Activated B cell treated with CpG ODN at 0.5 μM for 24 hours (primary cell): Measurements from ENCODE around the gene AKNAD1. TPM values are rescaled to one million over a fixed set of nuclear protein-coding genes. Genes with fewer than 3 reads are reported as not detected.

Experiments
- ATAC-seq: fragments of 200-7000 bp; cut with Tn5 transposase; one replicate; pipeline ENCODE4 v1.10.0; 2021; ENCODE audit warnings: low read depth, mild to moderate bottlenecking, moderate library complexity
- CTCF ChIA-PET: fragments of 350-600 bp; sonication (Branson Sonifier 250); formaldehyde crosslinking; loops from one replicate; lab custom pipeline; 2021; ENCODE audit warnings: antibody characterized with exemption; lab: Charles Lee
- POLR2A ChIA-PET: fragments of 350-600 bp; sonication (Branson Sonifier 250); formaldehyde crosslinking; loops from one replicate; lab custom pipeline; 2021; ENCODE audit warnings: antibody characterized with exemption; lab: Charles Lee
- DNase-seq: peaks from one replicate; pipeline ENCODE4 v3.0.0; 2022
- H3K27ac Mint-ChIP-seq: one replicate; pipeline ENCODE4 v1.8.0; 2020; ENCODE audit warnings: mixed read lengths
- H3K27me3 Mint-ChIP-seq: one replicate; pipeline ENCODE4 v1.8.0; 2021; ENCODE audit warnings: mixed read lengths
- H3K36me3 Mint-ChIP-seq: one replicate; pipeline ENCODE4 v1.8.0; 2021; ENCODE audit warnings: low read depth, mixed read lengths
- H3K4me1 Mint-ChIP-seq: one replicate; pipeline ENCODE4 v1.8.0; 2021; ENCODE audit warnings: mixed read lengths
- H3K4me3 Mint-ChIP-seq: one replicate; pipeline ENCODE4 v1.8.0; 2020; ENCODE audit warnings: mild to moderate bottlenecking, mixed read lengths
- H3K9me3 Mint-ChIP-seq: one replicate; pipeline ENCODE4 v1.8.0; 2020; ENCODE audit warnings: mixed read lengths
- CTCF ChIP-seq: fragments of 200-600 bp; IDR thresholded peaks from one replicate; pipeline ENCODE4 v1.8.0; 2022; ENCODE audit warnings: antibody characterized with exemption, mild to moderate bottlenecking
- intact Hi-C: fragments of 100-400 bp; cut with micrococcal nuclease; formaldehyde crosslinking; loops from one replicate; pipeline ENCODE4 v1.15.1; 2024
- total RNA-seq: library from RNA; stranded (reverse); gene quantifications from 2 replicates; pipeline ENCODE4 v1.2.3, GENCODE V29; 2022

AKNAD1 gene
- total RNA-seq, 1 donor from 2014 or later, result not detected

- ChIA-PET POLR2A (no interaction called here), CTCF (interaction anchor here (0.9 kb wide), 1 partner anchor 12 kb away, joined by 3 read pairs; no protein-coding TSS in a partner anchor)
- no peaks in the 10 kb centered on the region for H3K27me3 Mint-ChIP-seq
- no peak for ATAC-seq
- H3K36me3 Mint-ChIP-seq, result no peaks in the 10 kb centered on the region
- no peak for DNase-seq
- TF ChIP-seq CTCF, result no peak
- intact Hi-C loops, result loop anchor here (5.0 kb wide), 1 partner anchor 1398 kb away; no protein-coding TSS in a partner anchor
- H3K4me3 Mint-ChIP-seq, result no peak overlapping the region
- no peak overlapping the region for H3K27ac Mint-ChIP-seq
- no peaks in the 10 kb centered on the region for H3K4me1 Mint-ChIP-seq
- H3K9me3 Mint-ChIP-seq, result no peaks in the 10 kb centered on the region
These were observed 28.1 kb upstream of the AKNAD1 start for GRCh38 chr1:108884968-108885367.

- CTCF ChIA-PET, result no interaction called here
- no peak for TF ChIP-seq CTCF
- H3K36me3 Mint-ChIP-seq, result no peaks in the 10 kb centered on the region
- H3K4me1 Mint-ChIP-seq, result peaks cover 4% of the 10 kb centered on the region
- no peaks in the 10 kb centered on the region for H3K9me3 Mint-ChIP-seq
- no peaks in the 10 kb centered on the region for H3K27me3 Mint-ChIP-seq
- H3K4me3 Mint-ChIP-seq, result no peak overlapping the region
- intact Hi-C loops, result no loop called here
- no peak for ATAC-seq
- POLR2A ChIA-PET, result no interaction called here
- no peak for DNase-seq
- no peak overlapping the region for H3K27ac Mint-ChIP-seq
These were observed 25.9 kb upstream of the AKNAD1 start for GRCh38 chr1:108882837-108883236.

GRCh38 chr1:108881369-108881768, 24.5 kb upstream of the AKNAD1 start:
- ChIA-PET CTCF (no interaction called here), POLR2A (no interaction called here)
- ATAC-seq (no peak), DNase-seq (no peak)
- Mint-ChIP-seq H3K4me1 (peaks cover 11% of the 10 kb centered on the region), H3K27me3 (no peaks in the 10 kb centered on the region), H3K36me3 (peaks cover 2% of the 10 kb centered on the region), H3K9me3 (no peaks in the 10 kb centered on the region), H3K27ac (no peak overlapping the region), H3K4me3 (no peak overlapping the region)
- no peak for TF ChIP-seq CTCF
- intact Hi-C loops, result no loop called here

- TF ChIP-seq CTCF, result no peak
- no peak overlapping the region for H3K4me3 Mint-ChIP-seq
- no peaks in the 10 kb centered on the region for H3K27me3 Mint-ChIP-seq
- ChIA-PET POLR2A (no interaction called here), CTCF (no interaction called here)
- intact Hi-C loops, result no loop called here
- H3K4me1 Mint-ChIP-seq, result peaks cover 13% of the 10 kb centered on the region
- DNase-seq, result no peak
- no peak for ATAC-seq
- H3K9me3 Mint-ChIP-seq, result no peaks in the 10 kb centered on the region
- H3K36me3 Mint-ChIP-seq, result peaks cover 2% of the 10 kb centered on the region
- H3K27ac Mint-ChIP-seq, result no peak overlapping the region
These were observed 24.0 kb upstream of the AKNAD1 start for GRCh38 chr1:108880850-108881249.

- intact Hi-C loops, result loop anchor here (5.0 kb wide), 4 partner anchors 71 to 321 kb away; partner anchors contain the start of genes ELAPOR1 and HENMT1
- H3K9me3 Mint-ChIP-seq, result no peaks in the 10 kb centered on the region
- CTCF ChIA-PET, result interaction anchor here (1.3 kb wide), 1 partner anchor 20 kb away, joined by 3 read pairs; no protein-coding TSS in a partner anchor
- no peak for TF ChIP-seq CTCF
- peaks cover 2% of the 10 kb centered on the region for H3K36me3 Mint-ChIP-seq
- ATAC-seq (no peak), DNase-seq (no peak)
- no peak overlapping the region for H3K27ac Mint-ChIP-seq
- POLR2A ChIA-PET, result no interaction called here
- peaks cover 13% of the 10 kb centered on the region for H3K4me1 Mint-ChIP-seq
- H3K27me3 Mint-ChIP-seq, result no peaks in the 10 kb centered on the region
- H3K4me3 Mint-ChIP-seq, result no peak overlapping the region
These were observed 21.8 kb upstream of the AKNAD1 start for GRCh38 chr1:108878678-108879077.
